VCaP (cell line): ENCODE measurements around the gene NUDT16L1.

ENCODE experiments used
- H3K27ac ChIP-seq: fragments of 450-650 bp; 2 replicates; pipeline ENCODE4 v1.5.1; 2017
- TF ChIP-seq, protein P1 (sequence below): fragments of 450-650 bp; conservative IDR thresholded peaks from 2 replicates; pipeline ENCODE4 v1.5.1; 2017; ENCODE audit warnings: mild to moderate bottlenecking, moderate library complexity

Gene NUDT16L1

DNA sequence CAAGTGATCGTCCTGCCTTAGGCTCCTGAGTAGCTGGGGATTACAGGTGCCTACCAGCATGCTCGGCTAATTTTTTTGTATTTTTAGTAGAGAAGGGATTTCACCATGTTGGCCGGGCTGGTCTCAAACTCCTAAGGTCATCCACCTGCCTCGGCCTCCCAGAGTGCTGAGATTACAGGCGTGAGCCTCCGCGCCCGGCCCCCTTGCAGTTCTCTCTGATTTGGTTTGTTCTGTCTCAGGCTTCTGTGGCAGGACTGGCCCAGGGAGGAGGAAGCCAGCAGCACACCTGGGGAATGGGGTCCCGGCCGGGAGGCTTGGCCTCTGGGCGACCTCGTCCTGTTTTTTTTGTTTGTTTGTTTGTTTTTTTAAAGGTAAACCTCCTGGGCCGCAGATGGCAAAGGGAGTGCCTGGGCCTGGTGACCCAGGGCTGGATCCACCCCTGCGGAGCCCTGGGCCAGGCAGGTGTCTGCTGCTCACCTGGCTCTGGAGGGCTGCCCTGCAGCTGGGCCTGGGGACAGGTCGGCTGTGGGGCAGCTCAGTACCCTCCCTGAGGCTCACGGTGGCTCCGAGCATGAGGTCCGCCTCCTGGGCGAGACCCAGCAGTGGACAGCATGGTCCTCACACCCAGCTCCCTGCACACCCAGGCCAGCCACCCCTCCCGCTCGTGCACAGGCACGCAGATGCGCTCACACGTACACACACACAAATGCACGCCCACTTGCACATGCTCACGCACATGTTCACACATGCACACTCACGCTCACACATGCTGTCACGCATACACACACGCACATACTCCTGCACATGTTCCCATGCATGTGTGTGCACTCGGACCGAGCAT is 3.3 kb upstream of the NUDT16L1 start:
- H3K27ac ChIP-seq: no peak overlapping the region

DNA sequence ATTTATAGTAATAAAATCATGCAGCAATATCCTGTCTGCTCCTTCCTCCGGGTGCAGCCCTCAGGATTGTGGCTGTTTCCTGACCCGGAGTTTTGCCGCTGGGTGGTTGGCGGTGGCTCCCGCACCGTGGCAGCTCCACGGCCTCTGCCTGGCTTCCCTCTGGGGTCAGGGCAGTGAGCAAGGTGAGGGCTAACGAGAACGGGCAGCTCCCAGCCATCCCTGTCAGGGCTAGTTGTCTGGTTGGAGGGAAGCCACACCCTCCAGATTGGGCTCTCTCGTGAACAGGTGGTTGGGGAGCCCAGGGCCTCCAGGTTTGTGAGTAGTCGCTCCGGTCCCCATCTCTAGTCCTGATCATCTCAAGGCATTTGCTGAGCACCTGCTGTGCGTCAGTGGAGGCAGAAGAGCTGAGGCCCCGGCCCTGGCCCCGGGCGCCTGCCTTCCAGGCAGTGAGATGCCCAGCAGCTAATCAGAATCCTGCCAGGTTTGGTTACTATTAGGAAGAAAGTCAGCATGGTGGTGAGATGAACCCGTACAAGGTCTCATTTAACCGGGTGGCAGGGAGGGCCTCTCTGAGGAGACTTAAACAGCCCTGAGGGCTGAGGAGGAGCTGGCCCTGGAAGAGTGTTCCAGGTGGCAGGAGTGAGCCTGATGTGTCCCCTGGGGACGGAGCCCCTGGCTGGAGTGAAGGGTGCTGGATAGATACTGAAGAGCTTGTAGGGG is 2.3 kb upstream of the NUDT16L1 start:
- TF ChIP-seq, protein P1, sequence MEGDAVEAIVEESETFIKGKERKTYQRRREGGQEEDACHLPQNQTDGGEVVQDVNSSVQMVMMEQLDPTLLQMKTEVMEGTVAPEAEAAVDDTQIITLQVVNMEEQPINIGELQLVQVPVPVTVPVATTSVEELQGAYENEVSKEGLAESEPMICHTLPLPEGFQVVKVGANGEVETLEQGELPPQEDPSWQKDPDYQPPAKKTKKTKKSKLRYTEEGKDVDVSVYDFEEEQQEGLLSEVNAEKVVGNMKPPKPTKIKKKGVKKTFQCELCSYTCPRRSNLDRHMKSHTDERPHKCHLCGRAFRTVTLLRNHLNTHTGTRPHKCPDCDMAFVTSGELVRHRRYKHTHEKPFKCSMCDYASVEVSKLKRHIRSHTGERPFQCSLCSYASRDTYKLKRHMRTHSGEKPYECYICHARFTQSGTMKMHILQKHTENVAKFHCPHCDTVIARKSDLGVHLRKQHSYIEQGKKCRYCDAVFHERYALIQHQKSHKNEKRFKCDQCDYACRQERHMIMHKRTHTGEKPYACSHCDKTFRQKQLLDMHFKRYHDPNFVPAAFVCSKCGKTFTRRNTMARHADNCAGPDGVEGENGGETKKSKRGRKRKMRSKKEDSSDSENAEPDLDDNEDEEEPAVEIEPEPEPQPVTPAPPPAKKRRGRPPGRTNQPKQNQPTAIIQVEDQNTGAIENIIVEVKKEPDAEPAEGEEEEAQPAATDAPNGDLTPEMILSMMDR: no peak
- H3K27ac ChIP-seq: no peak overlapping the region

More for the DNA sequence above, 3.3 kb upstream of the NUDT16L1 start:
- TF ChIP-seq, protein P1: no peak

GRCh38 chr16:4691666-4692412 is 1.5 kb upstream of the NUDT16L1 start:
- peak overlapping the region; percentile 88 for H3K27ac ChIP-seq

GRCh38 chr16:4692460-4693295 is 684 bp upstream of the NUDT16L1 start:
- peak overlapping the region; percentile 88 for H3K27ac ChIP-seq
- TF ChIP-seq, protein P1: no peak

More at GRCh38 chr16:4691666-4692412, 1.5 kb upstream of the NUDT16L1 start:
- TF ChIP-seq, protein P1: no peak

DNA sequence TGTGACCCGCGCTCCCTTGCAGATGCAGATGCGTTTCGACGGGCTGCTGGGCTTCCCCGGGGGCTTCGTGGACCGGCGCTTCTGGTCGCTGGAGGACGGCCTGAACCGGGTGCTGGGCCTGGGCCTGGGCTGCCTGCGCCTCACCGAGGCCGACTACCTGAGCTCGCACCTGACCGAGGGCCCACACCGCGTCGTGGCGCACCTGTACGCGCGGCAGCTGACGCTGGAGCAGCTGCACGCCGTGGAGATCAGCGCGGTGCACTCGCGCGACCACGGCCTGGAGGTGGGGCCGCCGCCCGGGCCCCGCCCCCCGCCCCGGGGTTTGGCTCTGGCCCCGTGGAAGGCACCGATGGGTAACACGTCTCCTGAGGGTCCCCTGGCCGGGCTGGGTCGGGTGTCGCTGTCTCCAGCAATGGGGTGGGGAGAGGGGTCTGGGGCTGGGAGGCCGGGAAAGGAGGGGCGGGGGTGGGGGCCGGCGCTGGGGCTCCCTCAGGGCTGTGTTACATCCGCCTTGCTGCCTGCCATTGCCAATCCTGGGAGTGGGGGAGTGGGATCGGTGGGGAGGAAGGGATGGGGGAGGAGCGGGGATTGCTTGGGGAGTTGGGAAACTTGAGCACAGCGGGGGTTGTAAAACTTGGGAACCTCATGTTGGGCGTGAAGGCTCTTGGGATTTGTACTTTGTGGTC is 737 bp downstream of the NUDT16L1 start:
- H3K27ac ChIP-seq: peak overlapping the region; percentile 88
- TF ChIP-seq, protein P1: no peak

GRCh38 chr16:4694642-4695451 is 1.5 kb downstream of the NUDT16L1 start:
- TF ChIP-seq, protein P1: 0 out of 2 replicates have a peak, but pooled peaks have one; percentile 7
- peak overlapping the region; percentile 88 for H3K27ac ChIP-seq
